Mesothelial cell of epicardium (in vitro differentiated cells): Measurements from ENCODE around the gene AGO3. TPM values are rescaled to one million over a fixed set of nuclear protein-coding genes. Genes with fewer than 3 reads are reported as not detected.

ENCODE experiments used
- DNase-seq, 2 experiments: peaks; one replicate each; pipeline ENCODE4 v3.0.0; 2021; ENCODE audit warnings: low spot score in 2 of 2; ENCODE audit not compliant: unreplicated experiment in 2 of 2
- H3K27ac Mint-ChIP-seq: 2 replicates; pipeline ENCODE4 v1.8.0; 2021; ENCODE audit warnings: mixed read lengths
- H3K27me3 Mint-ChIP-seq: 2 replicates; pipeline ENCODE4 v1.8.0; 2021; ENCODE audit warnings: low read depth, mixed read lengths
- H3K36me3 Mint-ChIP-seq: 2 replicates; pipeline ENCODE4 v1.8.0; 2021; ENCODE audit warnings: mixed read lengths
- H3K4me1 Mint-ChIP-seq: 2 replicates; pipeline ENCODE4 v1.8.0; 2021; ENCODE audit warnings: mixed read lengths
- H3K4me3 Mint-ChIP-seq: 2 replicates; pipeline ENCODE4 v1.8.0; 2021; ENCODE audit warnings: mild to moderate bottlenecking, moderate library complexity, mixed read lengths
- H3K9me3 Mint-ChIP-seq: 2 replicates; pipeline ENCODE4 v1.8.0; 2021; ENCODE audit warnings: mixed read lengths
- total RNA-seq: library from RNA; stranded (reverse); gene quantifications from 3 replicates; pipeline ENCODE4 v1.2.1, GENCODE V29; 2021
- TF ChIP-seq, protein P1 (sequence below): fragments of 200-600 bp; sonication (generic); IDR thresholded peaks from one replicate; pipeline ENCODE4 v1.5.0; 2021; ENCODE audit warnings: antibody characterized with exemption; ENCODE audit not compliant: unreplicated experiment

Gene AGO3
- total RNA-seq, 1 donor from 2014 or later = 52.2 TPM

DNA sequence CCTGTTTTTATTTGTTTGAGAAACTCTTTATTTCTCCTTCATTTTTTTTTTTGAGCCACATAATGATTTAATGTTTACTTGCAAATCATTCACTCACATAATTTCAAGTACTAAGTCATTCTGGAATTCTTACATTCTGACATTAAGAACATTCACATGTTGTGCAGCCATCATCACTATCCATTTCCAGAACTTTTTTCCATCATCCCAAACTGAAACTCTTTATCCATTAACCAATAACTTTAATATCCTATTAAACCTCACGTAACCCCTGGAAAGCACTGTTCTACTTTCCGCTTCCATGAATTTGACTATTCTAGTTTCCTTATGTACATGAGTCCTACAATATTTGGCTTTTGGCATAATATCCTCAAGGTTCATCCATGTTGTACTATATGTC lies 100.5 kb downstream of the AGO3 start:
- DNase-seq = no peak
- Mint-ChIP-seq H3K4me1 (no peaks in the 10 kb centered on the region), H3K4me3 (no peak overlapping the region), H3K9me3 (peaks cover 13% of the 10 kb centered on the region), H3K36me3 (peaks cover 55% of the 10 kb centered on the region), H3K27ac (no peak overlapping the region), H3K27me3 (no peaks in the 10 kb centered on the region)
- TF ChIP-seq, protein P1, sequence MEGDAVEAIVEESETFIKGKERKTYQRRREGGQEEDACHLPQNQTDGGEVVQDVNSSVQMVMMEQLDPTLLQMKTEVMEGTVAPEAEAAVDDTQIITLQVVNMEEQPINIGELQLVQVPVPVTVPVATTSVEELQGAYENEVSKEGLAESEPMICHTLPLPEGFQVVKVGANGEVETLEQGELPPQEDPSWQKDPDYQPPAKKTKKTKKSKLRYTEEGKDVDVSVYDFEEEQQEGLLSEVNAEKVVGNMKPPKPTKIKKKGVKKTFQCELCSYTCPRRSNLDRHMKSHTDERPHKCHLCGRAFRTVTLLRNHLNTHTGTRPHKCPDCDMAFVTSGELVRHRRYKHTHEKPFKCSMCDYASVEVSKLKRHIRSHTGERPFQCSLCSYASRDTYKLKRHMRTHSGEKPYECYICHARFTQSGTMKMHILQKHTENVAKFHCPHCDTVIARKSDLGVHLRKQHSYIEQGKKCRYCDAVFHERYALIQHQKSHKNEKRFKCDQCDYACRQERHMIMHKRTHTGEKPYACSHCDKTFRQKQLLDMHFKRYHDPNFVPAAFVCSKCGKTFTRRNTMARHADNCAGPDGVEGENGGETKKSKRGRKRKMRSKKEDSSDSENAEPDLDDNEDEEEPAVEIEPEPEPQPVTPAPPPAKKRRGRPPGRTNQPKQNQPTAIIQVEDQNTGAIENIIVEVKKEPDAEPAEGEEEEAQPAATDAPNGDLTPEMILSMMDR = no peak

DNA sequence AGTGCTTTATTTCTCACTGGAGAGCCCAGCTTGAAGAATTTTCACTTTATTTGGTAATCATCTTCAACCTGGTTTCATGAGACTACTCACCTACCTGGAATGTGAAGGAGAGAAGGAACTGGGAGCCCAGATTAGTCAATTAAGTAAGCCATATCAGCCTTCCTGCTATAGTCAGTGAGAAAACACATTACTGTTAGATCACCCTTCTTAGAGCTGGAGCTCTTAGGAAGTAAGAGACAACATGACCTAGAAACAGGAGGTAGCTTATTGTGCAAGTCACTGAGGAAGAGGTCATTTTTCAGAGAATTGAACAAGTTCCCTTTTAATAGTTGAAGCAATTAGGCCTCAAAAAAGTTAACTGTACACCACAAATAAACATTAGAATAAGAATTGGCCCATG lies 103.8 kb downstream of the AGO3 start:
- Mint-ChIP-seq H3K36me3 (peaks cover 46% of the 10 kb centered on the region), H3K27me3 (no peaks in the 10 kb centered on the region), H3K4me3 (no peak overlapping the region), H3K4me1 (no peaks in the 10 kb centered on the region), H3K9me3 (peaks cover 9% of the 10 kb centered on the region), H3K27ac (no peak overlapping the region)
- DNase-seq = no peak
- TF ChIP-seq, protein P1 = no peak

DNA sequence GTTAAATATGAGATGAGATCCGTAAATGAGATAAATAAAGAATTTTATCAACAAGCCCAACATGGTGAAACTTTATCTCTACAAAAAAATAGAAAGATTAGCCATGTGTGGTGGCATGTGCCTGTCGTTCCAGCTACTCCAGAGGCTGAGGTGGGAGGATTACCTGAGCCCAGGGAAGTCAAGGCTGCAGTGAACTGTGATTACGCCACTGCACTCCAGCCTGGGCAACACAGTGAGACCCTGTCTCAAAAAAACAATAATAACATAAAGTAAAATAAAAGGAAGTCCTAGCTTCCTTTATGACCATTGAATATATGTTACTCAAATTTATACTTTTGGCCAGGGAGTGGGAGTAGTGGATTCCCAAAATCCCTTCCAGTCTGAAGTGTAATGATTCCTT lies 104.2 kb downstream of the AGO3 start:
- TF ChIP-seq, protein P1 = no peak
- DNase-seq = no peak
- Mint-ChIP-seq H3K4me1 (no peaks in the 10 kb centered on the region), H3K4me3 (no peak overlapping the region), H3K27me3 (no peaks in the 10 kb centered on the region), H3K27ac (no peak overlapping the region), H3K9me3 (peaks cover 9% of the 10 kb centered on the region), H3K36me3 (peaks cover 44% of the 10 kb centered on the region)

DNA sequence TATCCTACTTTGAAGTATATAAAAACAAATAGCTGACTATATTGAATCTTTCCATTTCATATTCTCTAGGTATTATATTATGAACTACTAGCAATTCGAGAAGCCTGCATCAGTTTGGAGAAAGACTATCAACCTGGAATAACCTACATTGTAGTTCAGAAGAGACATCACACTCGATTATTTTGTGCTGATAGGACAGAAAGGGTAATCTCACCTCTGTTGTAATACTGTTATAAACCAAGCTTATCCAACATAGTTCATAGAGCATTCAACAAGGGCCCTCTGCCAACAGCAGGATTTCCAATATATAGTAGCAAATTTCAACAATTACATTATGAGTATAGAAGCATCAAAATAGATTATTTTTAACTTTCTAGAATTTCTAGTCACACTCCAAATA lies 109.3 kb downstream of the AGO3 start:
- Mint-ChIP-seq H3K4me1 (no peaks in the 10 kb centered on the region), H3K9me3 (no peaks in the 10 kb centered on the region), H3K36me3 (peaks cover 26% of the 10 kb centered on the region), H3K27ac (no peak overlapping the region), H3K4me3 (no peak overlapping the region), H3K27me3 (no peaks in the 10 kb centered on the region)
- TF ChIP-seq, protein P1 = no peak
- no peak for DNase-seq

DNA sequence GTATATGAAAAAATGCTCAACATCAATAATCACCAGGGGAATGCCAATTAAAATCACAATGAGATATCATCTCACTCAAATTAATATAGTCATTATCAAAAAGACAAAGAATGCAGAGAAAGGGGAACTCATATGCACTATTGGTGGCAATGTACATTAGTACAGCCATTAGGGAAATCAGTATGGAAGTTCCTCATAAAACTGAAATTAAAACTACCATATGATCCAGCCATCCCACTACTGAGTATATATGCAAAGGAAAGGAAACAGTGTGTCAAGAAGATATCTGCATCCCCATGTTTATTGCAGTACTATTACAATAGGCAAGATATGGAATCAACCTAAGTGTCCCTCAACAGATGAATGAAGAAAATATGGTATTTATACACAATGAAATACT lies 120.9 kb downstream of the AGO3 start:
- Mint-ChIP-seq H3K4me1 (no peaks in the 10 kb centered on the region), H3K36me3 (peaks cover 45% of the 10 kb centered on the region), H3K27me3 (no peaks in the 10 kb centered on the region), H3K27ac (no peak overlapping the region), H3K9me3 (peaks cover 6% of the 10 kb centered on the region), H3K4me3 (no peak overlapping the region)
- TF ChIP-seq, protein P1 = no peak
- no peak for DNase-seq

DNA sequence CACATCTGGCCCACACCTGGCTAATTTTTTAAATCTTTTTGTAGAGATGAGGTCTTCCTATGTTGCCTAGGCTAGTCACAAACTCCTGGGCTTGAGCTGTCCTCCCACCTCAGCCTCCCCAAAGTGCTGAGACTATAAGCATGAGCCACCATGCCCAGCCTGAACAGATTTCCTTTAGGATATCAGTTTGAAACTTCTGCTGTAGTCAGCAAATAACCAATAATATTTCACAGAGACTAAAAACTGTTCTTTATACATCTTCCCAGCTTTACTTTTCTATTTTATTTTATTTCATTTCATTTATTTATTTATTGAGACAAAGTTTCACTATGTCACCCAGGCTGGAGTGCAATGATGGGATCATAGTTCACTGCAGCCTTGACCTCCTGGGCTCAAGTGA lies 123.1 kb downstream of the AGO3 start:
- H3K36me3 Mint-ChIP-seq = peaks cover 23% of the 10 kb centered on the region
- H3K27me3 Mint-ChIP-seq = no peaks in the 10 kb centered on the region
- no peaks in the 10 kb centered on the region for H3K9me3 Mint-ChIP-seq
- TF ChIP-seq, protein P1 = no peak
- no peak for DNase-seq
- no peak overlapping the region for H3K27ac Mint-ChIP-seq
- H3K4me1 Mint-ChIP-seq = no peaks in the 10 kb centered on the region
- H3K4me3 Mint-ChIP-seq = no peak overlapping the region
